GM18505 (cell line): ENCODE data around the gene MYH4.

Experiments used
- ATAC-seq: cut with Tn5 transposase; IDR thresholded peaks from one replicate; pipeline ENCODE4 v1.9.1; 2021; ENCODE audit not compliant: unreplicated experiment
- POLR2A ChIP-seq: IDR thresholded peaks from 4 replicates; pipeline ENCODE4 v1.6.1; 2011; ENCODE audit warnings: borderline replicate concordance; ENCODE audit not compliant: insufficient read depth, insufficient read length; ENCODE audit errors: extremely low read depth

The MYH4 gene

GRCh38 chr17:10398352-10398751, 71.0 kb downstream of the MYH4 start:
- TF ChIP-seq POLR2A: no peak
- no peak for ATAC-seq

- ATAC-seq: no peak
These were observed 72.7 kb downstream of the MYH4 start for GRCh38 chr17:10396524-10397163.

GRCh38 chr17:10394201-10394887, 75.0 kb downstream of the MYH4 start:
- no peak for ATAC-seq
- no peak for TF ChIP-seq POLR2A

More at GRCh38 chr17:10396524-10397163, 72.7 kb downstream of the MYH4 start:
- TF ChIP-seq POLR2A: no peak
